OCI-LY3 (cell line): ENCODE data around the gene ABTB2.

Experiments
- CTCF ChIP-seq: fragments of 200-600, 300-600 bp; sonication (generic); IDR thresholded peaks from 2 replicates; pipeline ENCODE4 v1.5.1; 2014; ENCODE audit warnings: antibody characterized with exemption, low read length, low read depth
- EZH2phosphoT487 ChIP-seq: fragments of 200-600 bp; shearing (Covaris generic); IDR thresholded peaks from 2 replicates; pipeline ENCODE4 v1.6.1; 2018; ENCODE audit warnings: antibody characterized with exemption, mixed run types, low read depth

- TF ChIP-seq CTCF, result no peak
- TF ChIP-seq EZH2phosphoT487, result no peak
Observed at GRCh38 chr11:34250732-34251588, 106.8 kb downstream of the ABTB2 start.
